Stimulated activated CD8-positive, alpha-beta memory T cell treated with anti-CD3 and anti-CD28 coated beads, Interleukin-12 subunit alpha, Interleukin-12 subunit beta, amount 100 ng/mL, for 1 hour (primary cell): ENCODE results near the gene INSIG1.

ENCODE experiments used
- DNase-seq: peaks from one replicate; pipeline ENCODE4 v3.0.0-alpha.2; 2020; ENCODE audit warnings: low read depth

INSIG1 gene

DNA sequence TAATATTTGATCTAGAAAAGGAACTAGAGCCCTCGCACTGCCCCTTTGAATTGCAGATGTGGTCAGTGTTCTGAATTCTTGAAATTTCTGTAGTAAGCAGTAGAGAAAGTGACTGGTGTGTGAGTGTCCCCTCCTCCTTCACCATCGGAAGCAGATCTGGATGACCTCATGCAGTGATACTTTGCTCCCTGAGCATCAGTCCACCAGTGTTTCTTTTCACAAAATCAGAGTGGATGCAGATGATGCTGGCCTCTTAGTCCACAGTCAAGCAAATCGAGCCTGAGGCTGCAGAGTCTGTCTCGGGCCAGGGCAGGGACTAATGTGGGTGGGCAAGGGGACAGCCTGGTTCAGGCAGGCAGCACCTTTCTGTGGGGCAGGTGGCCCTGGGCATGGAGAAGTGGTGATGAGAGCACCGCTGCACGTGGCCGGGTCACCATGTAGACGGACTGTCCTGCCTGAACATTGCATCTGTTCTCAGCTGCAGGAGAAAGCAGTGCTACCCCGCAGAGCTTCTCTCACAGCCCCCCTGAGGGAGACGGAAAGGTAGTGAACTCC is 5.4 kb downstream of the INSIG1 start:
- no peak for DNase-seq

DNA sequence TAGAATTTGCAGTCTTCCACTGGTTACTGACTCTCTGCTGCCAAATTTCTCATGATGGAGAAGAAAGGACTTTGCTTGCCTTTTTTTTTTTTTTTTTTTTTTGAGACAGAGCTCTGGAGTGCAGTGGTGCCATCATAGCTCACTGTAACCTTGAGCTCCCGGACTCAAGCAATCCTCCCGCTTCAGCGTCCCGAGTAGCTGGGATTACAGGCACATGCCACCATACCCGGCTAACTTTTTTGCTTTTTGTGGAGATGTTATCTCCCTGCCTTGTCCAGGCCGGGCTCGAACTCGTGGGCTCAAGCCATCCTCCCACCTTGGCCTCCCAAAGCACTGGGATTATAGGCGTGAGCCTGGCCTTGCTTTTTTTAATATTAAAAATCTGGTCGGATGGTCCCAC is 6.2 kb downstream of the INSIG1 start:
- DNase-seq = no peak

DNA sequence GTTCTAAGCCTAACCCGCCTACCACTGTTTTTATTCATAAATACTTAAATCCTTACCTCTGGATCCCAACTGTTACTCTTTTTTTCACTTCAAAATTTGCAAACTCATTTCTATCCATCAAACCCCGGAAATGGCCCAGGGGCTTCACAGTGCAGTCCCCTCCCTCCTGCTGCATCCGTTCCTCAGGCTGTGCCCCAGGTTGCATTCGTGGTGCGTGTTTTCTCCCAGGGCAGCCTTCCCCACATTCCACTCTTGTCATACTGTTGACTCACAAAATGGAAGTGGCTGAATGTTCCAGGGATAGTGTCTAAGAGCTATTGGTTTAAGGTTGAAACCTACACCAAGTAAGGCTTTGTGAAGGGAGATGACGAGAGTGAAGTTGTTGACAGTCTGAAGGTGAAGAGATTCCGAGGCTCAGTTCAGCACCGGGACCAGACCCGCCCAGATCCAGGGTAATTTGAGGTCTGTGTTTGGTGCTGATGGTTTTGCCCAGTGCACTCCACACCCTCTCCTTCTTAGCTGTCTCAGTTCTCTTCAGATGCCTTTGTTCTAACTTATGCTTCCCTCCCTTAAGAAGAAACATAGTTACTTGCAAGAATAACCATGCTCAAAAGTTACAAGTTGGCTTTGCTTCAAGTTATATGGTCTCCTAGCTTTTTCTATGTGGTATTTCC is 7.7 kb downstream of the INSIG1 start:
- DNase-seq = no peak

DNA sequence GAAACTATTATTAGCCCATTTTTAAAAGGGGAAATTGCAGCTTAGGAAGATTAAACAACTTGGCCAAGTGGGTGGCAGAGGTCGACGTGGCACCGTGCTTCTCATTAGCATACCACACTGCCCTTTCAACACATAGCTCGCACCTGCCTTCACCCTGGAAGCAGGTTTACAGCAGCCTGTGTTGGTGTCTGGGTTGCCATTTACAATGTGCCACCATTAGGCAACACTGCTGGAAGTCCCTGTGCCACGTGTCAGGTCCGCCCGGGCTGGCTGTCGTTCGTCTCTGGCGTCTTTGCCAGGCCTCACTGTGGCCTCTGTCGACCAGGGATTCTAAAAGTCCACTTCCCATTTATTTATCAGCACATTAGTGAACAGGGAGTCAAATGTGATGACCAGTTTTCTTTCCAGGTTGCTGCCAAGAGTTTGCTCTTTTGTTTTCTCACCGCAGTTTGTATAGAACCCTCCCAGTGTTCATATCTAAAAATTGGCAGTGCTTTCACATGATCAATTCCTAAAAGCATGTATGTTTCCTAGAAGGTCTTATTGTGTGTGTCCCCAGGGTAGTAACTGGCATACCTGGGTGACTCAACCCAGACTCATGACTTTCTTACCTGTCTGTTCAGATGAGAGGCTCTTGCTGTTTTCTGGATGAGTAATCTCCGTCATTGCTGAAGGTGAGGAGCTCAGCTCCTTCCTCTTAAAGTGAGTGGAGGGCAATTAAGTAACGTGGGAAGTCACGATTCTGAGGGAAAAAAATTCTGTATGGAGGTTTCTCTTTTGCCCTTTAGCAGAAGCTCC is 9.2 kb downstream of the INSIG1 start:
- no peak for DNase-seq

DNA sequence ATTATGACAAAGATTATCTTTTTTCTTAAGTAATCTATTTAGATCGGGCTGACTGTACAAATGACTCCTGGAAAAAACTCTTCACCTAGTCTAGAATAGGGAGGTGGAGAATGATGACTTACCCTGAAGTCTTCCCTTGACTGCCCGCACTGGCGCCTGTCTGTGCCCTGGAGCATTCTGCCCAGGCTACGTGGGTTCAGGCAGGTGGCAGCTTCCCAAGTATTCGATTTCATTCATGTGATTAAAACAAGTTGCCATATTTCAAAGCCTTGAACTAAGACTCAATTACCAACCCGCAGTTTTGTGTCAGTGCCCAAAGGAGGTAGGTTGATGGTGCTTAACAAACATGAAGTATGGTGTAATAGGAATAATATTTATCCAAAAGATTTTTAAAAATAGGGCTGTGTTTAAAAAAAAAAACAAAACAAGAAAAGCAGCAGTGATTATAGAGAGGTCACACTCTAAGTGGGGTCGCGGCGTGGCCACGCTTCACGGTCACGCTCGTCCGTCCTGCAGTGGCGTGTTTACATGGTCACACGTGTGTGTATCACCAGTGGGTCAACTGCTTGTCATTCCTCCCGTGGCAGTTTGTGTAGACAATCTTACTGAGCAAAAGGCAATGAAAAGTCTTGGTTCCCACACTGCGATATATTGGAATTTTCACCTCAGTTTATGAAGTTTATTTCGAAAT is 10.8 kb downstream of the INSIG1 start:
- no peak for DNase-seq

DNA sequence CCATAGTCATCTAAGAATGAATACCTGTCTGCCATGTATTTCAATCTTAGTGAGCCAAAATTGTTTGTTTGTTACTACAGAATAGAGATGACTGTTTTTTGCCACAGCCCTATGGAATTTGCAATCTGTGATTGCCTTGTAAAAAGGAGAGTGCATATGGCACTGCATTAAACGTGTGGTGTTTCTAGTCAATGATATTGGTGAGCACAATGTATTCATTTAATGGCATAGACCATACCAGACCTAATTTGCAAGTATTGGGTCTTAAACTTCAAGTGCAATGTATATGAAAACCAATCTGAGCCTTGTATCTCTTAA is 11.3 kb downstream of the INSIG1 start:
- DNase-seq = no peak

DNA sequence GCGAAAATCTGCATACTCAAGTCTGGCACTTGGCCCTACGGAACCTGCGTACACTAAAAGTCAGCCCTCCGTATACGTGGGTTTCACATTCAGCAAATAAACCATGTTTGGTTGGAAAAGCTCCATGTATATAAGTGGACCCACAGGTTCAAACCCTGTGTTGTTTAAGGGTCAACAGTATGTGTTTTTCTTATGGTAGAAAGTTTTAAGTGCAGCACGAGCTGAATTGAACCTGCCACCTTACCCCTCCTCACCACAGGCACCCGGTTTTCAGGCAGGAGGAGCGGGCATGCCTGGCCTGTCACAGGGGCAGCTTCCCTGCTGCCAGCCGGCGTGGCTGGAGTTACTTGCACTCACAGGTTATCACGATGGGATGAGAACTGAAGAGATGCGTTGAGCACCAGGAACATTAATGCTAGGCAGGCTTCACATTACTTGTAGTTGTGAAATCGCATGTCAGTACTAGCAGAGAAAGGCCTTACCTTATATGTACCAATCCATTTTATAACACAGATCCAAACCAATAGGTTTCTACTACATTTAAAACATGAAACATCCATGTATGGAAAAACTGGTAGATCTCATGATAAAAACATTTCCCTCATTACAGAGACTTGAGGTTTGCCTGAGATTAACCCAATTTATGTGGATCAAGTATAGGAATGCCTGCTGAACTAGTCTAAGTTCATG is 12.9 kb downstream of the INSIG1 start:
- DNase-seq = no peak

DNA sequence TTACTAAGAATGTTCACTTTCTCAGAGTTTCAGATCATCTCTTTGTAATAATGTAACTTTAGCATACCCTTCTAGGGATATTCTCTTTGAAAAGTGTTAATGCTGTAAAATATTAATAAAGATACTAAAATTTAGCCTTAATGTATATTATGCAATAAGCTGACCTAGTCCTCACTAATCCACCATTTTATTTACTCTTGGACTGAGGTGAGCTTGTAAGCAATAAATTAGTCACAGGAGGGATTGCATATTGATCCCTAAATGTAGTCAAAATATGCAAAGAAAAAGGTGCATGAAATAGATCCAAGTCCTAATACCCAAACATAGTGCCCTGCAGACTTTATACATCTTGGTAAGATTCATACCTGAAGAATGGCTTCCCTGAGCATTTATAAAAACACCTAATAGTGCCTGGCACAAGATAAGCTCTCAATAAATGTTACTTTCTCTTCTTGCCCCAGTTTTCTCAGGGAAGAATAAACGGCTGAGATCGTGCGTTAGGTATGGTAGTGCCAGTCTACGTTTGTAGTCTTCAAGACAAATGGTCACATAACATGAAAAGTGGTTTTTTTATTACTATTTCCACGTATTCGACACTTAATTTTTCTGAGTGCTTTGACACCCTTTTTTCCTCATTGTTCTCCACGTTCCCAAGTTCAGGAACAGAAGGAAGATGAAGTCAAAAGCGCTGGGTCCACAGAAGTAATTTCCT is 14.3 kb downstream of the INSIG1 start:
- DNase-seq = no peak

DNA sequence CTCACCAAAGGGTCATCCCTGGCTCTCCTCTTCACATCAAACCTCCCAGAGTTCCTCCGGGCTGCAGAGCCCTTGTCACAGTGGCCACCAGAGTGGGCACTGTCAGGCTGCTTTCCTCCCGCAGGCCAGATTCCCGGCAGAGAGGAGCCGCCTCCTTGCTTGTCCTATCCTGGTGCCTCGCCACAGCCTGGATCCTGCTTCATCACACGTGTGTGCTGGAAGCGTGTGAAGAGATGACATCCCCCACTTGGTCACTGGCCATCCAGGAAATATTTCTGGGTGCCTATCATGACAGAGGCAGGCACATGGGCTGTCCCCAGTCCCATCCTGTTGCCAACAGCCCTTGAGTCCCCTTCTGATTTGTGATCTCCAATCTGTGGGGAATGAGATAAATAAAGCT is 15.0 kb downstream of the INSIG1 start:
- DNase-seq = no peak

DNA sequence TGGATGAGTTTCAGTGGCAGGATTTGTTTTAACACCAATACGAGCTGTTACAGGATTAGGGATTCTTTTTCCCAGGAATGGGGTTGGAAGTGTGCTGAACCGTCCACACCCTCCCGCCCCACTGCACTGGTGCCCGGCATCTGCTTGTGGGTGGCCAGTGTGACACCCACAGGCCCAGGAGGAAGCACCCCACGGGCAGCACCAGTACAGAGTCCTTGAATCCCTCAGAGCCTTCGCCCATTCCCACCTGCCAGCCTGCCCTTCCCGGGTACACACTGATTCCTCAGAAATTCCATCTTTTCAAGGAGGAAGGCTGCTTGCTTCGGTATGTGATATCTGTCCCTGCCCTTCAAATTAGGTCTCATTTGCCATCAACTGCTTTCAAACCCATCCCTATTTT is 15.4 kb downstream of the INSIG1 start:
- no peak for DNase-seq

DNA sequence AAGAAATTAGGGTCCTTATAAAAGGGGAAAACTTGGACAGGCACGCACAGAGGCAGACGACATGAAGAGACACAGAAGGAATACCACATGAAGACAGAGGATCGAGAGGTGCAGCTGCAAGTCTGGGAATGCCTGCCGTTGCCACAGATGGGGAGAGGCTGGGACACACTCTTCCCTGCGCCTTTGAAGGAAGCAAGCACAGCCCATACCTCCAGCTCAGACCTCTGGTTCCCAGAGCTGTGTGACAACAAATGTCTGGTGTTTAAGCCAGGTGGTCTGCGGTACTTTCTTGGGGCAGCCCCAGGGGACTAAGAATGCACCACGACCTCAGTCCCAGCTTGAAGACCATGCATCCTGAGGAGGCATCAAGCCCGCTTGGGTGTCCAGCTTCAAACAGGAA is 18.3 kb downstream of the INSIG1 start:
- no peak for DNase-seq

DNA sequence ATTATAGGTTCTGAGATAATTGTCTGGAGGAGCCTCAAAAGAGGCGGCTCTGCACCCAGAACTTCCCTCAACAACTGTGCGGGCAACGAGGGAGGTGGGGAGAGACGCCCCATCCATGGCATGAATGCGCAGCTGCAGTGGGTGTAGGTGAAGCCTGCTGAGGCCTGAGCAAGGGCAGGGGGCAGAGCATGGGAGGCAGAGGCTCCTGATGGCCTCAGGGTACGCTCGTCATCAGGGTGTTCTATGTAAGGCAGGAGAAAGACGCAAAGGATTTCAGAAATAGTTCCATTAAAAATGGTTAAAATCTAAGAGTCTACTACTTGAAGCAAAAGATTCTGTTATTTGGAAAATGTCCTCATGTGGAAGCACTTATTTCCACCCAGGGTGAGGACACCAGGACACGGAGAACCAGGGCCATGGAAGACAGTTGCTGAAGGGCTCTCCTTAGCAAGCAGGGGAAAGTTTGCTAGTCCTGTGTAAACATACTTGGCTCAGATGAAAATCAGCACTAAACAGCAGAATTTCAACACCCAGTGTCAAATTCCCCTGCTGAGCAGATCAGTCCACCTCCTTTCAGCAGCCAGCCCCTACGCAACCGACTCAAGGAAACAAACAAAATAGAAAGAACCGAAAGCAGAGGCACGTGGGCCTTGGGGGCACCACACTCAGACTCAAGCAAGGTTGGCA is 18.9 kb downstream of the INSIG1 start:
- DNase-seq = no peak

DNA sequence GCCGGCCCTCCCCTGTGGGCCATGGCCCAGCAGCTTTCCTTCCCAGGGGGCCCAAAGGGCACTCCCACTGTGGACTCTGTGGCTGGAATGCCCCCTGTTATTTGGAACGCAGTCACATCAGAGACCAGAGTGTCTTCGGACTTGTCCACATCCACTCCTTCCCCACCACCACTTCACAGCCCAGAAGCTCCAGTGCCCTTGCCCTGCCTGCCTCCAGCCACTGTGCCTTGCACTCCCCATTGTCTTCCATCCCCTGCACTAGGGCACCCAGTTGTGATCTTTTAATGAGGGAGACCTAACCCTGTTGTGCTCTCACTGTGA is 19.4 kb downstream of the INSIG1 start:
- no peak for DNase-seq

DNA sequence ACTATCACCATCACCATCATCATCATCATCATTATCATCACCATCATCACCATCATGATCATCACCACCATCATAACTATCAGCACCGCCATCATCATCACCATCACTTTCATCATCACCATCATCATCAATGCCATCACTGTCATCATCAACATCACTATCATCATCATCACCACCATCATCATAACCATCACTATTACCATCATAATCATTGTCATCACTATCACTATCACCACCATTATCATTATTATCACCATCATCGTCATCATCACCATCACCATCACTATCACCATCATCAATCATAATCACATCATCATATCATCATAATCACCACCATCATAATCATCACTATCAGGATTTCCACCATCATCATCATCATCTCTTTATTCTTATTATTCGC is 20.6 kb downstream of the INSIG1 start:
- no peak for DNase-seq

DNA sequence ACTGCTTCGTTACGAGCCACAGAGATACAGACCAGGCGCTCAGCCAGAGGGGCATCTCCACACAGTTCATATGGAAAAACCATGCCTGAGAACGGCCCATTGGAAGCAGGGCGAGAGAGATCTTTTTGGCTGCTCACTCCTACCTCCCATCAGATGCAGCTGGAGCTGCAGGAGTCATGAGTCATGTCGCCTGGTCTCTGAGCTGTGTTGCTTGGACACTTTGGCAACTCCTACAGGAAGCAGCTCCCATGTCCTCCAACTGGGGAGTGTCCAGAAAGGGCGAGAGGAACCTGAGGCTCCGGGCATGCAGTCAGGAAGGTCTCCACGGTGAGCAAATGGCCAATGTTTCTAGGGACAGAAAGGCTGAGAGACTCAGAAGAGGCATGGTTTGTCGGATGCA is 24.9 kb downstream of the INSIG1 start:
- DNase-seq = no peak

DNA sequence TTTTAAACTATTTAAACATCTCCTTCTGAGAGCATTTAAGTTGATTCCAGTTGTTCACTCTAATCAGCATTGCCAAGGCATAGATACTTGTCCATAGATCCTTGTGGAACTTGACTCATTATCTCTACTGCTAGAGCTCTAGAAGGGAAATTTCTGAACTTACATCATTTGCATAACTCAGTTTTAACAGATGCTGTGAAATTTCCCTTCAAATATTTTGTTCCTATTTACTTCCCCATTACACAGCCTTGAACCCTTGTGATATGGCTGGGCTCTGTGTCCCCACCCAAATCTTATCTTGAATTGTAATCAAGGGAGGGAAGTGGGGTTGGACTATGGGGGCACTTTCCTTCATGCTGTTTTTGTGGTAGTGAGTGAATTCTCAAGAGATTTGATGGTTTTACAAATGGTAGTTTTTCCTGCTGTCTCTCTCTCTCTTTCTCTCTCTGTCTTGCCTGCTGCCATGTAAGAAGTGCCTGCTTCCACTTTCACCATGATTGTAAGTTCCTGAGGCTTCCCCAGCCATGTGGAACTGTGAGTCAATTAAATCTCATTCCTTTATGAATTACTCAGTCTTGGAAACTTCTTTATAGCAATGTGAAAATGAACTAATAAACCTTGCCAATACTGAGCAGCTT is 25.4 kb downstream of the INSIG1 start:
- DNase-seq = no peak

DNA sequence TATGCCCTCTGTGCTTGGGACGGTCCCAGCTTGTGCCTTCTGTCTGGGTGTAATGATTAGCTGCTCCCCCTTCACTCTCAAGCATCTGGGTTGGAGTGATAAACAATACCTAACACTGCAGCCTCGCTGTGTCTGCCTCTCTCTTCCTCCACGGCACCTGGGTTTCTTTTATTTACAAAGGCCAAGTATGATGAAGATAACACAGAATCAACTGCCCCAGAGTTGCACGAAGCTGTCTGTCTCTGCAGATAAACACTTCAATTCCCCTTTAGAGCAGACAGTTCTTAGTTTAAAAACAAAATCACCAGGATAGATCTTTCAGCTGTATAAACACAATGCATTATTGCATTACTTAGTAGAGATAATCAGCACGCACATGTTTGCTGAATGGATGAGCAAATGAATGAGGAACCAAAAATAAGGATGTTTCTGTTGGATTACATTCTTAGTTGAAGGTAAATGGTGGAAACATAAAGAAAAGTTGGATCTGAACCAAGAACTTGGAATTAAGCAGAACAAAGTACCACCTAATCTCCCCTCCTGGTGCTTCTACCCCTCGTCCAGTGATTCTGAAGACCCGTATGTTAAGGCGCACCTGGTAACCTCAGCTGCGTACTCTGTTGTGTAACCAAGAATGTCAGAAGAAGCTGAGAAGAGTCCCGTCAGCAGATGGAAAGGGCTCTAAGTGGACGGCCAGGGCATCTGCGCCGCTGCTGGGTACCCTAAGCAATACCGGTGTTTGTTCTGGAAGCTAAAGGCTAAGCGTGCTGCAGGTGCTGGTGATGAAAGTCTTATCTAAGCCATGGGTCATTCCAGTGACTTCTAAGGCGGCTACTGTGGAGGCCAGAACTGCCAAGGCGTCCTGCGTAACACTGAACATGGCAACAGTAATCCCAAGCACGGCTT is 26.6 kb downstream of the INSIG1 start:
- DNase-seq = no peak

DNA sequence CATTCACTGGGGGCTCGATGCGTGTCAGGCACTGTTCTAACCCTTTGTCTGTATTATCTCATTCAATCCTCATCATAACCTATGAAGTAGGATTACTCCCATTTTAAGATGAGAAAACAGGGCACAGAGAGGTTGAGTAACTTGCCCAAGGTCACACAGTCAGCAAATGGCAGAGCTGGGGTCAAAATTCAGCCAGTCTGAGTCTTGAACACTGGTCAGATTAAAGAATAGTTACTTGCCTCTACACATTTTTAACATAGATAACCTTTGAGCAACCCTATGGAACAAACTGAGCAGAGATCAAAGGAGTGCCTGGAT is 27.2 kb downstream of the INSIG1 start:
- DNase-seq = no peak

DNA sequence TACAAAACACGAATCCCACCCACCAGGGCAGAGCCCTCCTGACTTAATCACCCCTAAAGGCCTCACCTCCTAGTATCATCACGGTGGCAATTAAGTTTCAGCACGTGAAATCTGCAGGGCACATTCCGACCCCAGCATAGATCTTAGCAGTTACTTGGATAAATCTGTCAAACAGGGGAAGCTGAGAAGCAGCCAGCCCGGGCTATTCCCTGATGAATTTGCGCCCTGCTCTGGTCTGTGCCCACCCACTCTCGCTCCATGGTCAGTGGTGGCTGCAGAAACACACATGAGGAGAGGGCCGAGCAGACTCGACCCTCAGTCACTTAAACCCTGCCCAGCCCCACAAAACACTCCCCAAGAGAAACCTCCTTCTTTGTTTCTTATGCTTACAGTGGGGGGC is 28.7 kb downstream of the INSIG1 start:
- DNase-seq = no peak
